ENCODE results near the gene DES.

The DES gene

GRCh38 chr2:219400562-219400961 lies 17.6 kb upstream of the DES start:
- no peak overlapping the region for H3K4me3 ChIP-seq (replicated peaks; ENCODE audit: low read depth, low read length)
- no peak for DNase-seq (ENCODE audit: extremely low read depth, low read depth)
- TF ChIP-seq, protein P1, sequence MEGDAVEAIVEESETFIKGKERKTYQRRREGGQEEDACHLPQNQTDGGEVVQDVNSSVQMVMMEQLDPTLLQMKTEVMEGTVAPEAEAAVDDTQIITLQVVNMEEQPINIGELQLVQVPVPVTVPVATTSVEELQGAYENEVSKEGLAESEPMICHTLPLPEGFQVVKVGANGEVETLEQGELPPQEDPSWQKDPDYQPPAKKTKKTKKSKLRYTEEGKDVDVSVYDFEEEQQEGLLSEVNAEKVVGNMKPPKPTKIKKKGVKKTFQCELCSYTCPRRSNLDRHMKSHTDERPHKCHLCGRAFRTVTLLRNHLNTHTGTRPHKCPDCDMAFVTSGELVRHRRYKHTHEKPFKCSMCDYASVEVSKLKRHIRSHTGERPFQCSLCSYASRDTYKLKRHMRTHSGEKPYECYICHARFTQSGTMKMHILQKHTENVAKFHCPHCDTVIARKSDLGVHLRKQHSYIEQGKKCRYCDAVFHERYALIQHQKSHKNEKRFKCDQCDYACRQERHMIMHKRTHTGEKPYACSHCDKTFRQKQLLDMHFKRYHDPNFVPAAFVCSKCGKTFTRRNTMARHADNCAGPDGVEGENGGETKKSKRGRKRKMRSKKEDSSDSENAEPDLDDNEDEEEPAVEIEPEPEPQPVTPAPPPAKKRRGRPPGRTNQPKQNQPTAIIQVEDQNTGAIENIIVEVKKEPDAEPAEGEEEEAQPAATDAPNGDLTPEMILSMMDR (IDR thresholded peaks at IDR 0.05; ENCODE audit: low read depth, low read length, missing control alignments), result no peak

GRCh38 chr2:219401606-219402005 lies 16.6 kb upstream of the DES start:
- H3K4me3 ChIP-seq (replicated peaks; ENCODE audit: low read depth, low read length), result no peak overlapping the region
- DNase-seq (ENCODE audit: extremely low read depth, low read depth), result no peak
- TF ChIP-seq, protein P1 (IDR thresholded peaks at IDR 0.05; ENCODE audit: low read depth, low read length, missing control alignments), result no peak

DNA sequence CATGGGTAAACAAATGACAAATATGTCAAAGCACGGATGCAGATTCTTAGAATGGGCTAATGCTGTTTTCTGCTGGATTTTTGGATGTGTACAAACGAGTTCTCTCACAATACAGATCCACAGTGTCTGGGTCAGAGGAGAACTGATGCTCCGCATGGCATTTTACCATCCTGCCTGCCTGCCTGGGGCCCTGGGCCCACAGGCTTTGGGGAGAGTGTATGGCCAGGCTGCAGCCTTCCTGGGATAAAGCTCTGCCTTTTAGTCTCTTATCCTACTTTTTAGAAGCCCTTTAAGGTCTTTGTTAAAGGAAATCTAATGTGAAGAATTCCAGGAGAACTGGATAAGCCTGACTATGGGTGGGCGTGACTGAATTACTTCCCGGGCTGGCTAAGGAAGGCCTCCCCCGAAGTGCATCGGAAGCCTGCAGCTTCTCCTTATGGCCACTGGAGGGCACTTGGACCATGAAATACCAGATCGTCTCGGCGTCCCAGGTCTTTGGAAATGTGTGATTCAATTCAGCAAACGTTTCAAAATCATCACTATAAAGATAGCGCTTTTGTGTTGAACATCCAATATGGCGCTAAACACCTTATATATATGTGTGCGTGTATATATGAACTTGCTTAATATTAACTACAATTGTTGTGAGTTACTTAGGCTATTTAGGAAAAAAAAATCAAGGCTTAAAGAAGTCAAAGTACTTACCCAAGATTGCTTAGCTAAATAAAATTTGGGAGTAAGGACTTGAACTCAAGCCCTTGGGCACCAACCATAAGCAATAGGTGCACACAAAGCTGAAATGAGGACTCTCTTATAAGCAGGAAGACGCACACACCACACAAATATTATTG lies 15.3 kb upstream of the DES start:
- TF ChIP-seq, protein P1 (IDR thresholded peaks at IDR 0.05; ENCODE audit: low read depth, low read length, missing control alignments), result peak; percentile 91
- H3K4me3 ChIP-seq (replicated peaks; ENCODE audit: low read depth, low read length), result no peak overlapping the region
- DNase-seq (ENCODE audit: extremely low read depth, low read depth), result peak; percentile 65

- TF ChIP-seq, protein P1 (IDR thresholded peaks at IDR 0.05; ENCODE audit: low read depth, low read length, missing control alignments), result no peak
- DNase-seq (ENCODE audit: extremely low read depth, low read depth), result no peak
- H3K4me3 ChIP-seq (replicated peaks; ENCODE audit: low read depth, low read length), result no peak overlapping the region
Measured at GRCh38 chr2:219403861-219404260, 14.3 kb upstream of the DES start.

GRCh38 chr2:219404291-219404910 lies 13.8 kb upstream of the DES start:
- no peak for DNase-seq (ENCODE audit: extremely low read depth, low read depth)
- no peak overlapping the region for H3K4me3 ChIP-seq (replicated peaks; ENCODE audit: low read depth, low read length)
- TF ChIP-seq, protein P1 (IDR thresholded peaks at IDR 0.05; ENCODE audit: low read depth, low read length, missing control alignments), result no peak

DNA sequence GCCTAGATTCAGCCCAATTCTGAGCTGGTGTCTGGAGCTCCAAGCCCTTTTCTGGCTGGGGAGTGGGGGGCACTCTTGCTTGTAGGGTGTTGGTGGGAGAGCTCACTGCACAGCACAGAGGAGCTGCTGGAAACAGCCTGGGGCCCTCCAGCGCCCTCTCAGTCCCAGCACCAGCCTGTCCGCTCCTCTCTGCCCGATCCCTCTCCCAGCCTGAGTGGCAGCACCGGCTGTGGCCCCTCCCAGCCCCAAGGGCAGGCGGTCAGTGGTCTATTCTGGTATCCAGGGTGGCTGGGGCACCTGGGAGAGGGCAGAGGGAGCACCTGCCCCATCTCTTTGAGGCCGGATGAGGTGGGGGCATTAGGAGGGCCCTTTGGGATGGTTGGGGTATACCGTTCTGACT lies 13.2 kb upstream of the DES start:
- TF ChIP-seq, protein P1 (IDR thresholded peaks at IDR 0.05; ENCODE audit: low read depth, low read length, missing control alignments), result no peak
- no peak overlapping the region for H3K4me3 ChIP-seq (replicated peaks; ENCODE audit: low read depth, low read length)
- DNase-seq (ENCODE audit: extremely low read depth, low read depth), result no peak

All from HFF-Myc (cell line).